ENCODE results near the gene ACOT7. TPM values are rescaled to one million over a fixed set of nuclear protein-coding genes. Genes with fewer than 3 reads are reported as not detected.
A peak's percentile ranks its signal among the peaks of the same experiment; 100 is the strongest.

ACOT7 gene
- total and polyA plus RNA-seq, 2 donors from 2014 or later = 23.0 to 135 TPM

DNA sequence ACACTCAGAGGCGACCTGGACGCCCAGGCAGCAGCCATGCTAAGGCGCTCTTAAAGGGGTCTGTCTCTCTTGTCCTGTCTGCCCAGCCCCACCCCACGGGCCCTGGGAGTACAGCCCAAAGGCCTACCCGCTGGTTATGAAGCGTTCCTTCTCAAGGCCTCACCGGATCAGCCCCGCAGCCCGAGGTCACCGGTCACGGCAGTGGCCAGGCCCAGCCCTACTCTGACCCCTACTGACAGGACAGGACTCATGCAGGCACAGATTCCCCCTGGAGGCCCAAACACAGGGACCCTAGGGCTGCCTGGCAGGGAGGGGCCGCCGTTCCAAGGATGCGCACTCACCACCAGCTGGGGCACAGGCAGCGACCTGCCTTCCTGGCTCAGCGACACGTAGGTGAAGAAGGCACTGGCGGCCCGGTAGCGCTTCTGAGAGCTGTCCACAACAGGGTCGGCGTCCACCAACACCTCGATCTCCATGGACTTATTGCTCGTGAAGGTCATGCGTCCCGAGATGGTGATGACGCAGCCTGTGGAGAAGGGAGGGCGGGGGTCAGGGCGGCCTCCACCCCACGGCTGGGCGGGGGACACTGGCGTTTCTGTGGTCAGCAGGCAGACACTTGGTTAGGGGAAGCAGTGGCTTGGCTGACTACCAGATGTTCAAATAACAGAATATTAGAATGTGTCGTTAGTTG is 112.7 kb downstream of the ACOT7 start:
- no peaks in the 10 kb centered on the region for H3K9me3 ChIP-seq (ENCODE audit: control insufficient read depth in 2 of 3, insufficient read depth in 1 of 3, low read length in 3 of 3)
- intact Hi-C loops (cut with DNase I) = no loop called here
- peak in 2 of 5 donors; percentile 68 to 75 for DNase-seq
- no peak overlapping the region for H3K4me3 ChIP-seq (ENCODE audit: low read length in 3 of 3)
- no peaks in the 10 kb centered on the region for H3K27me3 ChIP-seq (ENCODE audit: control insufficient read depth, insufficient read depth, low read length)
- H3K9ac ChIP-seq (ENCODE audit: low read length in 3 of 3) = no peak overlapping the region
- H3K4me1 ChIP-seq (ENCODE audit: control insufficient read depth in 2 of 3, insufficient read depth in 2 of 3, low read depth in 1 of 3, low read length in 3 of 3) = peaks cover 0 to 7% (median 2%) of the 10 kb centered on the region in 3 donors
- TF ChIP-seq, protein P1, sequence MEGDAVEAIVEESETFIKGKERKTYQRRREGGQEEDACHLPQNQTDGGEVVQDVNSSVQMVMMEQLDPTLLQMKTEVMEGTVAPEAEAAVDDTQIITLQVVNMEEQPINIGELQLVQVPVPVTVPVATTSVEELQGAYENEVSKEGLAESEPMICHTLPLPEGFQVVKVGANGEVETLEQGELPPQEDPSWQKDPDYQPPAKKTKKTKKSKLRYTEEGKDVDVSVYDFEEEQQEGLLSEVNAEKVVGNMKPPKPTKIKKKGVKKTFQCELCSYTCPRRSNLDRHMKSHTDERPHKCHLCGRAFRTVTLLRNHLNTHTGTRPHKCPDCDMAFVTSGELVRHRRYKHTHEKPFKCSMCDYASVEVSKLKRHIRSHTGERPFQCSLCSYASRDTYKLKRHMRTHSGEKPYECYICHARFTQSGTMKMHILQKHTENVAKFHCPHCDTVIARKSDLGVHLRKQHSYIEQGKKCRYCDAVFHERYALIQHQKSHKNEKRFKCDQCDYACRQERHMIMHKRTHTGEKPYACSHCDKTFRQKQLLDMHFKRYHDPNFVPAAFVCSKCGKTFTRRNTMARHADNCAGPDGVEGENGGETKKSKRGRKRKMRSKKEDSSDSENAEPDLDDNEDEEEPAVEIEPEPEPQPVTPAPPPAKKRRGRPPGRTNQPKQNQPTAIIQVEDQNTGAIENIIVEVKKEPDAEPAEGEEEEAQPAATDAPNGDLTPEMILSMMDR (IDR thresholded peaks at IDR 0.05; ENCODE audit: borderline replicate concordance, extremely low read depth, insufficient read depth) = peak; percentile 26
- no peak for FAIRE-seq
- no peak overlapping the region for H3K27ac ChIP-seq (ENCODE audit: low read depth in 2 of 2, low read length in 2 of 2)
- no peaks in the 10 kb centered on the region for H3K36me3 ChIP-seq (ENCODE audit: control insufficient read depth in 2 of 3, insufficient read depth in 3 of 3, low read length in 3 of 3)

DNA sequence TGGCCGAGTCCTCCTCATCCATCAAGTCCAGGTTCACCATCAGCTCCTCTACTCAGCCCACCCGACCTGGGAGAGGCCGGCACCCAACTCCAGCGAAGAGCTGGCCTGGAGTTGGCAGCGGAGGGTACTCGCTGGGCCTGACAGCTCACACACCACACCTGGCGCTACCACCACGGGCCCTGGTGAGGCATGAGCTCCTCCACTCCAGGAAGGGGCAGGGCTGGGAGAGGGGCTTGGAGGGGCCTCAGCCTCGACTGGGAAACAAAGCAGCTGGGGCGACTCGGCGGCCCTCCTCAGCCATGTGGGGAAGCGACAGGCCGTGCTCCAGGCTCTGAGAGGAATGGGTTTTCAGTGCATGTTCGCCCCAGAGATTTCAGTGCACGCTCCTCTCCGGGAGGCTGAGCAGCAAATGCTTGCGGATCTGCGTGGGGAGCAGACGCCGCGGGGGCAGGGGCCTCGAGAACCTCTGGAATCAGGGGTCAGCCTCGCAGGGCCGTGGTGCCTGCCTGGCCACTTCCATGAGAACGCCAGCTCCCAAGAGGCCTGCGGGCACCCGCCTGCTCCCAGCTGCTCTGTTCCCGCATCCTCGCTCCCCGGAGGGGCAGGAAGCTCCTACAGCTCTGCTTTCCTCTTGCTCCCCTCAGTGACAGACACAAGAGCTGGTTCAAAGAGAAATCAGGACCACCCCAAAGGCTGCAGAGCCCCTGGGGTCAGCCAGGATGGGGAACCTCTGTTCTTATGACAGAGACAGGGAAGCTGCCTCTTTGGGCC is 113.8 kb downstream of the ACOT7 start:
- intact Hi-C loops (cut with DNase I) = no loop called here
- no peaks in the 10 kb centered on the region for H3K36me3 ChIP-seq (ENCODE audit: control insufficient read depth in 2 of 3, insufficient read depth in 3 of 3, low read length in 3 of 3)
- no peak overlapping the region for H3K4me3 ChIP-seq (ENCODE audit: low read length in 3 of 3)
- no peaks in the 10 kb centered on the region for H3K27me3 ChIP-seq (ENCODE audit: control insufficient read depth, insufficient read depth, low read length)
- H3K9ac ChIP-seq (ENCODE audit: low read length in 3 of 3) = no peak overlapping the region
- TF ChIP-seq, protein P1 (IDR thresholded peaks at IDR 0.05; ENCODE audit: borderline replicate concordance, extremely low read depth, insufficient read depth) = no peak
- FAIRE-seq (no peak), DNase-seq (peak in 2 of 5 donors; percentile 63 to 76)
- H3K27ac ChIP-seq (ENCODE audit: low read depth in 2 of 2, low read length in 2 of 2) = no peak overlapping the region
- peaks cover 0 to 10% (median 2%) of the 10 kb centered on the region in 3 donors for H3K4me1 ChIP-seq (ENCODE audit: control insufficient read depth in 2 of 3, insufficient read depth in 2 of 3, low read depth in 1 of 3, low read length in 3 of 3)
- H3K9me3 ChIP-seq (ENCODE audit: control insufficient read depth in 2 of 3, insufficient read depth in 1 of 3, low read length in 3 of 3) = no peaks in the 10 kb centered on the region

DNA sequence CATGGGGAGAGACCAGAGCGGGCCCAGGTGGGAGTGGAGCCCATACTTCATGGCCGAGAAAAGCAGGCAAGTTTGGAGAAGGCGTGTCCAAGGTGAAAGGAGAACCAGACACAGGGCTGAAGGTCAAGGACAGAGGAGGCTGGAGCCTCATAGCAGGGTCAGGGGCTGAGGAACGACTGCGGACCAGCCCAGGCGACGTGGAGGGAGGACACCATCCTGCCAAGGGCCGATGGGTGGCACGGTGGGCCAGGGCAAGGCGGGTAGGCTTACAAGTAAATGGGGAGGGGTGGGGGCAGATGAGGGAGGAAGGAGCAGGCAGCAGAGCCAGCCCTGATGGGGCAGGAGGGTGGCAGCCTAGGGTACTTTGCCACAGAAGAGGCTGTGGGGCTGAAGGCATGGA is 114.5 kb downstream of the ACOT7 start:
- TF ChIP-seq, protein P1 (IDR thresholded peaks at IDR 0.05; ENCODE audit: borderline replicate concordance, extremely low read depth, insufficient read depth) = no peak
- DNase-seq (peak in 2 of 5 donors; percentile 49 to 65), FAIRE-seq (no peak)
- intact Hi-C loops (cut with DNase I) = no loop called here
- Histone ChIP-seq H3K27me3 (ENCODE audit: control insufficient read depth, insufficient read depth, low read length) (no peaks in the 10 kb centered on the region), H3K36me3 (ENCODE audit: control insufficient read depth in 2 of 3, insufficient read depth in 3 of 3, low read length in 3 of 3) (no peaks in the 10 kb centered on the region), H3K9me3 (ENCODE audit: control insufficient read depth in 2 of 3, insufficient read depth in 1 of 3, low read length in 3 of 3) (no peaks in the 10 kb centered on the region), H3K4me1 (ENCODE audit: control insufficient read depth in 2 of 3, insufficient read depth in 2 of 3, low read depth in 1 of 3, low read length in 3 of 3) (peaks cover 2 to 14% (median 2%) of the 10 kb centered on the region in 3 donors), H3K4me3 (ENCODE audit: low read length in 3 of 3) (no peak overlapping the region), H3K27ac (ENCODE audit: low read depth in 2 of 2, low read length in 2 of 2) (no peak overlapping the region), H3K9ac (ENCODE audit: low read length in 3 of 3) (no peak overlapping the region)

Data from kidney (tissue), 14 donors.